A549 (cell line): ENCODE measurements around the gene ZNF385B. TPM values are rescaled to one million over a fixed set of nuclear protein-coding genes. Genes with fewer than 3 reads are reported as not detected.

Source experiments
- ATAC-seq, 2 experiments: fragments of 200-7000 bp in 1 of 2; fragments of >200 bp in 1 of 2; cut with Nextera tagmentation in 1 of 2; cut with Tn5 transposase in 1 of 2; 3 replicates each; pipeline versions ENCODE4 v1.8.0 to v1.9.1; 2018 to 2020; ENCODE audit warnings: mild to moderate bottlenecking in 1 of 2, moderate library complexity in 1 of 2
- CTCF ChIA-PET: fragments of 300-600 bp; sonication (Branson Sonifier 250); formaldehyde crosslinking; extraction: SDS; loops from one replicate; lab custom pipeline; 2021; ENCODE audit warnings: antibody characterized with exemption, inconsistent platforms; lab: Yijun Ruan, JAX
- POLR2A ChIA-PET: fragments of 350-600 bp; formaldehyde crosslinking; extraction: SDS; loops from one replicate; lab custom pipeline; 2021; ENCODE audit warnings: antibody characterized with exemption, inconsistent platforms; lab: Yijun Ruan, JAX
- DNase-seq, 2 experiments: peaks; one replicate each; pipeline versions ENCODE4 v3.0.0 to v3.0.0-alpha.2; 2011 to 2016; ENCODE audit warnings: low read depth in 1 of 2, low spot score in 1 of 2
- FAIRE-seq: peaks from 2 replicates; lab custom pipeline; 2011; peaks lifted over from hg19 to GRCh38; lab: Jason Lieb, UNC
- H3K27ac ChIP-seq, 2 experiments: fragments of >200 bp; sonication (Bioruptor Twin); formaldehyde crosslinking; 3 replicates each; pipeline ENCODE4 v1.5.1; 2016 to 2017
- H3K4me1 ChIP-seq: fragments of >200 bp; sonication (Bioruptor Twin); formaldehyde crosslinking; 3 replicates; pipeline ENCODE4 v1.6.1; 2016
- H3K4me2 ChIP-seq: fragments of >200 bp; sonication (Bioruptor Twin); formaldehyde crosslinking; 3 replicates; pipeline ENCODE4 v1.6.1; 2016
- H3K4me3 ChIP-seq: fragments of >200 bp; sonication (Bioruptor Twin); formaldehyde crosslinking; 3 replicates; pipeline ENCODE4 v1.5.1; 2016
- H3K9me3 ChIP-seq: fragments of >200 bp; sonication (Bioruptor Twin); formaldehyde crosslinking; 3 replicates; pipeline ENCODE4 v1.6.1; 2016
- ATOH8 ChIP-seq: fragments of 250-450 bp; sonication (Bioruptor Pico); IDR thresholded peaks from 2 replicates; pipeline ENCODE4 v1.5.0; 2020; ENCODE audit warnings: low read depth, mild to moderate bottlenecking, moderate library complexity
- CBX2 ChIP-seq: fragments of 200-600 bp; sonication (generic); IDR thresholded peaks from 2 replicates; pipeline ENCODE4 v1.6.1; 2016; ENCODE audit warnings: low read depth, mild to moderate bottlenecking, borderline replicate concordance
- CBX8 ChIP-seq: fragments of 200-600 bp; sonication (generic); IDR thresholded peaks from 2 replicates; pipeline ENCODE4 v1.6.1; 2016
- CEBPB ChIP-seq, 2 experiments: fragments of >200 bp in 1 of 2; sonication (Bioruptor Twin) in 1 of 2; formaldehyde crosslinking in 1 of 2; IDR thresholded peaks; 2 replicates each; pipeline ENCODE4 v1.6.1; 2012 to 2016
- EHF ChIP-seq: fragments of 250-450 bp; sonication (Bioruptor Pico); IDR thresholded peaks from 2 replicates; pipeline ENCODE4 v1.5.0; 2020; ENCODE audit warnings: mild to moderate bottlenecking
- ESRRA ChIP-seq: fragments of 150-350 bp; IDR thresholded peaks from 2 replicates; pipeline ENCODE4 v1.6.1; 2014; ENCODE audit warnings: mild to moderate bottlenecking, low read length, borderline replicate concordance
- FOSL2 ChIP-seq, 2 experiments: fragments of 450-650 bp in 1 of 2; fragments of >200 bp in 1 of 2; sonication (Bioruptor Twin) in 1 of 2; formaldehyde crosslinking; IDR thresholded peaks; 2 replicates each; pipeline versions ENCODE4 v1.5.0 to v1.6.1; 2016 to 2020; ENCODE audit warnings: mild to moderate bottlenecking in 1 of 2, moderate library complexity in 1 of 2
- HEYL ChIP-seq: fragments of 250-450 bp; sonication (Bioruptor Pico); IDR thresholded peaks from 2 replicates; pipeline ENCODE4 v1.8.0; 2021; ENCODE audit warnings: mild to moderate bottlenecking, moderate library complexity
- HOXB5 ChIP-seq: fragments of 250-450 bp; sonication (Bioruptor Pico); IDR thresholded peaks from 2 replicates; pipeline ENCODE4 v1.5.0; 2020; ENCODE audit warnings: mild to moderate bottlenecking, moderate library complexity
- JUNB ChIP-seq: fragments of >200 bp; sonication (Bioruptor Twin); formaldehyde crosslinking; IDR thresholded peaks from 2 replicates; pipeline ENCODE4 v1.6.1; 2016
- KDM5A ChIP-seq: fragments of 200-600 bp; sonication (generic); IDR thresholded peaks from 2 replicates; pipeline ENCODE4 v1.6.1; 2016; ENCODE audit warnings: antibody characterized with exemption, mild to moderate bottlenecking
- MAZ ChIP-seq: fragments of 150-350 bp; IDR thresholded peaks from 2 replicates; pipeline ENCODE4 v1.6.1; 2014; ENCODE audit warnings: antibody characterized with exemption, low read depth, low read length, borderline replicate concordance
- MYC ChIP-seq: IDR thresholded peaks from 2 replicates; pipeline ENCODE4 v1.6.1; 2012; ENCODE audit warnings: mild to moderate bottlenecking, inconsistent platforms, low read length, improper control_type of control experiment, borderline replicate concordance
- NR3C1 ChIP-seq: fragments of >200 bp; sonication (Bioruptor Twin); formaldehyde crosslinking; IDR thresholded peaks from 3 replicates; pipeline ENCODE4 v1.6.1; 2017
- PBX3 ChIP-seq: IDR thresholded peaks from 2 replicates; pipeline ENCODE4 v1.6.1; 2012
- PHF8 ChIP-seq: fragments of 200-600 bp; sonication (generic); IDR thresholded peaks from 2 replicates; pipeline ENCODE4 v1.6.1; 2016; ENCODE audit warnings: low read depth, mild to moderate bottlenecking, antibody characterized with exemption, moderate library complexity, borderline replicate concordance
- RARB ChIP-seq: fragments of 250-450 bp; sonication (Bioruptor Pico); IDR thresholded peaks from 2 replicates; pipeline ENCODE4 v1.8.0; 2021; ENCODE audit warnings: mild to moderate bottlenecking, moderate library complexity
- WGBS: methylation state at CpG from one replicate; pipeline ENCODE4 v1.1.6; 2017; ENCODE audit errors: missing lambda C conversion rate; 5-methylcytosine and 5-hydroxymethylcytosine counted together
- polyA plus RNA-seq, 4 experiments: library from polyadenylated mRNA; depleted of rRNA in 3 of 4; stranded (reverse); fragments of >200 nt; fragmentation: RNase III in 1 of 4; extraction: RNeasy Plus Mini Kit Qiagen cat#74134 plus additional on column Dnase treatment in 1 of 4; gene quantifications; 2 replicates in 3 of 4; 3 replicates in 1 of 4; pipeline ENCODE4 v1.2.3, GENCODE V29; 2011 to 2017
- TF ChIP-seq, protein P1 (sequence below): fragments of >200 bp; sonication (Bioruptor Twin); formaldehyde crosslinking; IDR thresholded peaks from 3 replicates; pipeline ENCODE4 v1.6.1; 2016
- TF ChIP-seq, protein P2 (sequence below): fragments of 450-650 bp; IDR thresholded peaks from 2 replicates; pipeline ENCODE4 v1.6.1; 2014; ENCODE audit warnings: antibody characterized with exemption
- TF ChIP-seq, protein P3 (sequence below): fragments of >200 bp; sonication (Bioruptor Twin); formaldehyde crosslinking; IDR thresholded peaks from 2 replicates; pipeline ENCODE4 v1.6.1; 2016

Gene ZNF385B
- polyA plus RNA-seq, 2 of the 4 experiments (the other 2 are of a cell fraction), result not detected

DNA sequence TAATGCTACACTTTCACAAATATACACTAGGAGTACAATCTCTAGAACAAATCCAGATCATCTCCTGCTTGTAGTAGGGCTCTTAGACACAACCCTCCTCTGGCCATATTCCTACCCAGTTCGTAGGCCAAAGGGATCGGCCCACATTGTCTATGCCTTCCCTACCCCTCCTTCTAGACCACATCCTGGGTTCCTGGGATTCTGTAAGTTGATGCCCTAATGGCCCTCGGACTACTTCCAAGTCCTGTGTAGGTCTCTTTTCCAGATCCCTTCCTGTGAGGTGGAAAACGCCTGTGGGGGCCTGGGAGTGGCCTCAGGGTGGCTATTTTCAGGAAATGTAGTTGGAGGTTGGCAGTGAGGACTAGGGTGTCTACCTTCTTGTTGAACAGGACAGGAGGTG lies 289.7 kb downstream of the ZNF385B start:
- Histone ChIP-seq H3K4me2 (no peak overlapping the region), H3K4me3 (no peak overlapping the region), H3K4me1 (peaks cover 10% of the 10 kb centered on the region; the same call in 2 of the 3 replicates), H3K27ac (no peak overlapping the region)
- POLR2A ChIA-PET, result no interaction called here
- ATAC-seq (no peak), DNase-seq (no peak)
- WGBS, result 65% methylated on average over 3 of the region's 4 CpGs
- TF ChIP-seq, protein P1, sequence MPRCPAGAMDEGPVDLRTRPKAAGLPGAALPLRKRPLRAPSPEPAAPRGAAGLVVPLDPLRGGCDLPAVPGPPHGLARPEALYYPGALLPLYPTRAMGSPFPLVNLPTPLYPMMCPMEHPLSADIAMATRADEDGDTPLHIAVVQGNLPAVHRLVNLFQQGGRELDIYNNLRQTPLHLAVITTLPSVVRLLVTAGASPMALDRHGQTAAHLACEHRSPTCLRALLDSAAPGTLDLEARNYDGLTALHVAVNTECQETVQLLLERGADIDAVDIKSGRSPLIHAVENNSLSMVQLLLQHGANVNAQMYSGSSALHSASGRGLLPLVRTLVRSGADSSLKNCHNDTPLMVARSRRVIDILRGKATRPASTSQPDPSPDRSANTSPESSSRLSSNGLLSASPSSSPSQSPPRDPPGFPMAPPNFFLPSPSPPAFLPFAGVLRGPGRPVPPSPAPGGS, result no peak
- TF ChIP-seq EHF (CRISPR knock-in tag) (no peak), NR3C1 (no peak), CBX8 (no peak), PBX3 (no peak), HOXB5 (CRISPR knock-in tag) (no peak), FOSL2 (IDR thresholded peaks at IDR 0.05) (no peak), FOSL2 (CRISPR knock-in tag; IDR thresholded peaks at IDR 0.05) (no peak), KDM5A (no peak)
- TF ChIP-seq, all 56 proteins: peak for 0
- no peaks in the 10 kb centered on the region for H3K9me3 ChIP-seq
- CTCF ChIA-PET, result no interaction called here
- no peak for FAIRE-seq

- ChIA-PET POLR2A (no interaction called here), CTCF (no interaction called here)
- FAIRE-seq (no peak), ATAC-seq (no peak), DNase-seq (no peak)
- Histone ChIP-seq H3K4me1 (peaks cover 10% of the 10 kb centered on the region; the same call in 2 of the 3 replicates), H3K27ac (no peak overlapping the region), H3K4me2 (no peak overlapping the region), H3K9me3 (no peaks in the 10 kb centered on the region), H3K4me3 (no peak overlapping the region)
- TF ChIP-seq CEBPB (IDR thresholded peaks at IDR 0.05) (no peak), EHF (CRISPR knock-in tag) (no peak), ATOH8 (CRISPR knock-in tag) (no peak), PHF8 (no peak), HEYL (no peak), RARB (CRISPR knock-in tag) (no peak), CBX2 (no peak), MAZ (no peak), MYC (no peak), JUNB (no peak), ESRRA (no peak)
- TF ChIP-seq, protein P2, sequence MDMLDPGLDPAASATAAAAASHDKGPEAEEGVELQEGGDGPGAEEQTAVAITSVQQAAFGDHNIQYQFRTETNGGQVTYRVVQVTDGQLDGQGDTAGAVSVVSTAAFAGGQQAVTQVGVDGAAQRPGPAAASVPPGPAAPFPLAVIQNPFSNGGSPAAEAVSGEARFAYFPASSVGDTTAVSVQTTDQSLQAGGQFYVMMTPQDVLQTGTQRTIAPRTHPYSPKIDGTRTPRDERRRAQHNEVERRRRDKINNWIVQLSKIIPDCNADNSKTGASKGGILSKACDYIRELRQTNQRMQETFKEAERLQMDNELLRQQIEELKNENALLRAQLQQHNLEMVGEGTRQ, result no peak
- TF ChIP-seq, protein P1, result no peak
- TF ChIP-seq, protein P3, sequence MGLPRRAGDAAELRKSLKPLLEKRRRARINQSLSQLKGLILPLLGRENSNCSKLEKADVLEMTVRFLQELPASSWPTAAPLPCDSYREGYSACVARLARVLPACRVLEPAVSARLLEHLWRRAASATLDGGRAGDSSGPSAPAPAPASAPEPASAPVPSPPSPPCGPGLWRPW, result no peak
- 48% methylated on average over 1 of the region's 1 CpG for WGBS
These were observed 290.2 kb downstream of the ZNF385B start for GRCh38 chr2:179571252-179571651.
